GM18873 (cell line): ENCODE results near the gene TMEM95.
"Not testable (repeated sequence)": the region's sequence is repeated elsewhere in the genome, so short reads cannot be mapped to it uniquely, and the experiment has no call there.

Experiments
- ATAC-seq: cut with Tn5 transposase; IDR thresholded peaks from one replicate; pipeline ENCODE4 v1.9.1; 2021; ENCODE audit warnings: mild to moderate bottlenecking, moderate library complexity, moderate number of reproducible peaks; ENCODE audit not compliant: unreplicated experiment, low FRiP score

TMEM95 gene

DNA sequence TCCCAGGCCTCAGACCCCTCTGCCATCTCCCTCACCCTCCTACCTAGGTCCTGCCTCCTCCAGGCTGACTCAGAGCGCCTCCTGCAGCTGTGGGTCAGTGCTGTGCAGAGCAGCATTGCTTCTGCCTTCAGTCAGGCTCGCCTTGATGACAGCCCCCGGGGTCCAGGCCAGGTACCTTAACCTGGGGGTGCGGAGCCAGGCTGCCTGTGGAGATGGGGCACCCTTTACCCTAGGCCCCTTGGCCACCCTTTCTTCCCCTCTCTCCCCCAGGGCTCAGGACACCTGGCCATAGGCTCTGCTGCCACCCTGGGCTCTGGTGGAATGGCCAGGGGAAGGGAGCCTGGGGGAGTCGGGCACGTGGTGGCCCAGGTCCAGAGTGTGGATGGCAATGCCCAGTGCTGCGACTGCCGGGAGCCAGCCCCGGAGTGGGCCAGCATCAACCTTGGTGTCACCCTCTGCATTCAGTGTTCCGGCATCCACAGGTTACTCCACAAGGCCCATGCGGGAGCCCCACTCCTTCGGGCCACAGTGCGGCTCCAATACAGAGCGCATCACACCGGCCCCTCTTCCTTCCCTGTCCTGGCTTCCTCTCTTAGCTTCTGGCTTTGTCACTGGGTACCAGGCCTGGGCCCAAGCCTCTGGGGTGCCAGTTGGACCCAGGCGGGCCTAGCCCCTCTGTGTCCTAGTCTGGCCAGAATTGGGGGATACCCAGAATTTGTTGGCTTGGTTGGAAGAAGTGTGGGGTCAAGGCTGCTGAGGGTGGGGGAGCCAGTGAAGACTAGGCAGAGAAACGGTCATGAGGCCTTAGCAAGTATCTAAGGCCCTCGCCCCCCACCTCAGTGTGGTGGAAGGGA is 8.0 kb upstream of the TMEM95 start:
- no peak for ATAC-seq

DNA sequence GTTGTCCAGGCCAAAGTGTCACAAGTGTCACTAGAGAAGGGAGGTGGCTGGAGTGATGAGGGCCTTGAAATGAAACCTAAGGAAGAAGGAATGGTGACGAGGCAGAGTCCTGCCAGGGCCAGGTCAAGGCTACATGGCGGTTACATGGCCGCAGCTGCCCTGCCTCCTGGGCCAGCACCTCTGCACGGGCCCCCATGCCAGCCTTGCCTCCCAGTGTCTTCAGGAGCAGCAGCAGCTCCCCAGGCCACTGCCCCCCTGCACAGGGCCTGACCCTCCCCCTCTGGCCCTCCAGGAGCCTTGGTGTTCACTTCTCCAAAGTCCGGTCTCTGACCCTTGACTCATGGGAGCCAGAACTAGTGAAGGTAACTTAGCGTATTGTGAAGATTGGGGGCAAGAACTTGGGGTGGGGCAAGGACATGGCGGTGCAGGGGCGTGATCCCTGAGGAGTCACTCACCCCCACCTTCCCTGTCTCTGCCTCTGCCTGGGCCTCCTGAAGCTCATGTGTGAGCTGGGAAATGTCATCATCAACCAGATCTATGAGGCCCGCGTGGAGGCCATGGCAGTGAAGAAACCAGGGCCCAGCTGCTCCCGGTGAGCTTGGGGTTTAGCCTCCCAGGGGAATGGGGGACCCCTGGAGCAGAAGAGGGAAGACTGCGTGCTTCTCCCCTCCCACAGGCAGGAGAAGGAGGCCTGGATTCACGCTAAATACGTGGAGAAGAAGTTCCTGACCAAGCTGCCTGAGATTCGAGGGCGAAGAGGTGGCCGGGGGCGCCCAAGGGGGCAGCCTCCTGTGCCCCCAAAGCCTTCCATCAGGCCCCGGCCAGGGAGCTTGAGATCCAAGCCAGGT is 7.1 kb upstream of the TMEM95 start:
- ATAC-seq, result no peak

DNA sequence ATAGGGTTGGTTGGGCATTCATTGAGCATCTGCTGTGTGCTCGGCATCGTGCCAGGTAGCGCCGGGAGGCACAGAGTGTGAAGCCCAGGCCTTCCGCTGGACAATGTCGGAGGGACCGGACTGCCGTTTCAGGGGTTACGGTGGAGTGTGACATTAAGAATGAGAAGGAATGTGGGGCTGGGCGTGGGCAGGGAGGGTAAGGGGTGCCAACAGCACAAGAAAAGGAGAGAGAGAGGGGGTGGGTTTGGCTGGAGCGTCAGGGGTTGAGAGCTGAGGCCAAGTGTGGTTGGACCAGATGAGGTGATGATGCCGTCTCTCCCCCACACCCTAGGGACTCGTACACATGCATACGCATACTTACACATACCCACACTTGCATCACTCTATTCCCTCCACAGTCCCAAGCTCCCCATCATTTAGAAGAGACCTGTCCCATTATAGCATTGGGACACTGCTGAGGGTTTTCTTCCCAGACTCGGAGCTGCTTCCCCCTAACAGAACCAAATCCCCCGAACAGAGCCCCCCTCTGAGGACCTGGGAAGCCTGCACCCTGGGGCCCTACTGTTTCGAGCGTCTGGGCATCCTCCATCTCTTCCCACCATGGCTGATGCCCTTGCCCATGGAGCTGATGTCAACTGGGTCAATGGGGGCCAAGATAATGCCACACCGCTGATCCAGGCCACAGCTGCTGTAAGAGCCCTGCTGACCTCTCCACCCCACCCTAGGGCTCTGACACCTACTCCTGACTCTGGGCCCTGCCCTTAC is 6.3 kb upstream of the TMEM95 start:
- ATAC-seq, result no peak

DNA sequence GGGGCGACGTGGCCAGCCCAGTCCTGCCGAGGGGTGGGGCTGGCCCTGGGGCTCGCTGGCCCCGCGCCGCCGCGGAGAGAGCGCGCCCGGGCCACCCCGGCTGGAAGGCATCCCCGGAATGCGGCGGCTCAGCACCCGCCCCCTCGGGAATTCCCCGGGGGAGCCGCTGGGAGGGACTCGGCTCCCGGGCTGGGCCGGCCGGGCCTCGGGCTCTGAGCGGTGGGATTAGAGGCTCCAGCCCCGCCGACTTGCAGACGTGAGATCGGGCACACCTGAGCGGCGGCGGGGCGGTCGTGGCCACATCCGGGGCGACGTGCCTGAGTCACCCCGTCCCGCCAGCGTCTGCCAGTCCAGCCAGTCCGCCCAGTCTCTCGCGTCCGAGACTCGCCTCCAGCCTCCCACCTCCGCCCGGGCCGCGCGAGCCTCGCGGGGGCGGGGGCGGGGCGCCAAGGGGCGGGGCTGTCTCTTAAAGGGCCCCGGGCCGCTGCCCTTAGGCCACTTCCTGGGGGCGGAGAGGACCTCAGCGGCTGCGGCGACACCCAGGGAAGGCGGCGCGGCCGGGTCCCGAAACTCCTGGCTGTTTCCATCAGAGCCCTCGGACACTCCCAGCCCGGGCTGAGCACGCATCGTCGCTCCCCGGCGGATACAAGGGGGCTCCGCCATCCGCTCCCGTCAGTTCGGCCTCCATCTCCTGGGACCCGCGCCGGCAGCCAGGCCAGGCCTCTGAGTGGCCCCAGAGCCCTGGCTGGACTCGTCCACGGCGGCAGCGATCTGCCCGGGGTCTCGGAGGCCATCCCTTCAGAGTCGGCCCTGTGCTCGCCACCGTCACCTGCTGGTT is 3.1 kb upstream of the TMEM95 start, which contains the start of gene KCTD11:
TSS of gene KCTD11 (plus strand) at position 498 of the 838 bp plus-strand sequence.
- ATAC-seq, result peak; percentile 50

DNA sequence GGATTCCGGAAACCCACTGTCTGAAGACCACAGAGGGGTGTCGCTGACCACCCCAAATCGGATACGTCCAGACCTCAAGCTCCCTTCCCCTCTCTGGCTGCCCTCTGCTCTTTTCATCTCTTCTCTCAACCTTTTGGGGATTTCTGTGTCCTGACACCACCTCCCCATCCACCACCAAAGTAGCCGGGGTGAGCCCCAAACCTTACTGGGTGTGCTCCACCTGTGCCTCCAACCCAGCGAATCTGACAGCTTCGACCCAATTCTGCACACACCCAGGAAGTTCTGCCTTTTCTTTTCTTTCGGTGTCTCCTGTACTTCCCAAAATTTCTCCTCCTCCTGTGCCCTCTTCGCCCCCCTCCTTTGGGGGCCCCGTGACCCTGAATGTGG is 2.5 kb upstream of the TMEM95 start:
- ATAC-seq, result no peak

DNA sequence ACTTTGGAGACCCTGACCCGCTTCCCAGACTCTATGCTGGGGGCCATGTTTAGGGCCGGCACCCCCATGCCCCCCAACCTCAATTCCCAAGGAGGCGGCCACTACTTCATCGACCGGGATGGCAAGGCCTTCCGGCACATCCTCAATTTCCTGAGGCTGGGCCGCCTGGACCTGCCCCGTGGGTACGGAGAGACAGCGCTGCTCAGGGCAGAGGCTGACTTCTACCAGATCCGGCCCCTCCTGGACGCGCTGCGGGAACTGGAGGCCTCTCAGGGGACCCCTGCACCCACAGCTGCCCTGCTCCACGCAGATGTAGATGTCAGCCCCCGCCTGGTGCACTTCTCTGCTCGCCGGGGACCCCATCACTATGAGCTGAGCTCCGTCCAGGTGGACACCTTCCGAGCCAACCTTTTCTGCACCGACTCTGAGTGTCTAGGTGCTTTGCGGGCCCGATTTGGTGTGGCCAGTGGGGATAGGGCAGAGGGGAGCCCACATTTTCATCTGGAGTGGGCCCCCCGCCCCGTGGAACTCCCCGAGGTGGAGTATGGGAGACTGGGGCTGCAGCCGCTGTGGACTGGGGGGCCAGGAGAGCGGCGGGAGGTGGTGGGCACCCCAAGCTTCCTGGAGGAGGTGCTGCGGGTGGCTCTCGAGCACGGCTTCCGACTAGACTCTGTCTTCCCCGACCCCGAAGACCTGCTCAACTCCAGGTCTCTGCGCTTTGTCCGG is 1.9 kb upstream of the TMEM95 start:
- ATAC-seq, result no peak

DNA sequence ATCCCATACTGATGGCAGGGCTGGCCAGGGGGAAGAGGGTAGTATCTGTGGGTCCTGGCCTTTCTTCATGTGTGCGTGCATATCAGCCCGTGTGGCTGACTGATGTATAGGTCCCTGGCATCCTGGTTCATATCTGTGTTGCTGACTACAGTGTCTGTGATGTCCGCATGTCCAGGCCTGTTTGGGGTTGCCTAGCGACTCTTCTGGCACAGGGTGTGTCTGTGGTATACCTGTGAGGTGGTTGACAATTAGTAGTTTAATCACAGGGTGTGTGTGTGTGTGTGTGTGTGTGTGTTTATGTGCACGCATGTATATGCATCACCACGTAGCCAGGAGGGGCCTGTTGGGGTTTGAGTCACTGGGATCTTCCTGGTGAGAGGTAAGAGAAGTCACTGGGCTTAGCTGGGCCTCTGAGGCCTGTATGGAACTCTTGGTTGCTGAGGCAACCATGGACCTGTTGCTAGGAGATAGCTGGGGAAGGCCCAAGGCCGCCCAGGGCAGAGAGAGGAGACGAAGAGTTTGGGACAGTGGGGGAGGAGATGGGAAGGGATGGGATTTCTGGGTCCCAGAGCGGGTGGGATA is 603 bp upstream of the TMEM95 start:
- ATAC-seq, result no peak

DNA sequence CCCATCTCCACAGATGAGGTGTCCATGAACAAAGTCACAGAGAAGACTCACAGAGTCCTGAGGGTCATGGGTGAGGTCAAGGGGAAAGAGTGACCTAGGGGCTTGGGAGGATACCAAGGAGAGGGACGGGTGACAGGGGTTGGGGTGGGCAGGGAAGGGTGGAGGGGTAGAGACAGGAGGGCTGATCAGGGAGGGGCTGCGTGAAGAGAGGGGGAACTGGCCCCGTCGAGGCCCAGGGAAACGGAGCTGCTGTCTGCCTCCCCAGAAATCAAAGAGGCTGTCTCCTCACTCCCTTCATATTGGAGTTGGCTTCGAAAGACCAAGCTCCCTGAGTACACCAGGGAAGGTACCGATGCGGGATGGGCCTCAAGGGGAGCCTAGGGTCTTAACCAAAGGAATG is 617 bp downstream of the TMEM95 start:
- ATAC-seq, result no peak

DNA sequence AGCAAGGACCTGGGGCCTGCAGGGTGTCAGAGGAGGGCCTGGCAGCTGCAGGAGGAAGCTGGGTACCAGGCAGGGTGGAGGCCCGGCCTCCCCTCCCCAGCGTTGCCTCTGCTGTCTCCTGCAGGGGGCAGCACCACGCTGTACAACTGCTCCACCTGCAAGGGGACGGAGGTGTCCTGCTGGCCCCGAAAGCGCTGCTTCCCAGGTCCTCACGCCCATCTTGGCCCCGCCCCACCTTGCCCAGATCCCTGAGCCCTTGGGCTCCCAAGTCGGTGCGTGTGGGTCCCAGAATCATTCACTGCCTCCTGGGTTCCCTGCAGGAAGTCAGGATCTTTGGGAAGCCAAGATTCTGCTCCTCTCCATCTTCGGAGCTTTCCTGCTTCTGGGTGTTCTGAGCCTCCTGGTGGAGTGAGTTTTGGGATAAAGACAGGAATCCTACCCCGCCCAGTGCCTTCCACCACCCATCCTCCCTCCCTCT is 1.2 kb downstream of the TMEM95 start:
- ATAC-seq, result no peak

DNA sequence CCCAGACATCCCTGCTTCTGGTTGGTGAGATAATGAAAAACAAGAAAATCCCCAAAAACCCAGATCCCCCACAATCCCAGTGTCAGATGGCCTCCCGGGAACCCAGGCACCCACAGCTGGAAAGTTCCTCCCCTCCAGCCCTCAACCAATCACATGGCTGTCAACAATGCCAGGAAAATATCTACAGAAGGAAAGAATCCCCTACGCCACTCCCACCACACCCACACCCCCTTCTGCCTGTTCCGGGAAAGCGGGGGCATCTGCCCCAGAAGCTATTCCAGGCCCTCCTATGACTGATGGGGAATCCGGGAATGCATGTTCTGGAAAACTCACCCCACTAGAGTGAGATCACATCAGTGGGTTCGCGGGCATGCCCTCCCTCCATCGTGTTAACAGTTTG is 1.8 kb downstream of the TMEM95 start:
- ATAC-seq, result no peak

DNA sequence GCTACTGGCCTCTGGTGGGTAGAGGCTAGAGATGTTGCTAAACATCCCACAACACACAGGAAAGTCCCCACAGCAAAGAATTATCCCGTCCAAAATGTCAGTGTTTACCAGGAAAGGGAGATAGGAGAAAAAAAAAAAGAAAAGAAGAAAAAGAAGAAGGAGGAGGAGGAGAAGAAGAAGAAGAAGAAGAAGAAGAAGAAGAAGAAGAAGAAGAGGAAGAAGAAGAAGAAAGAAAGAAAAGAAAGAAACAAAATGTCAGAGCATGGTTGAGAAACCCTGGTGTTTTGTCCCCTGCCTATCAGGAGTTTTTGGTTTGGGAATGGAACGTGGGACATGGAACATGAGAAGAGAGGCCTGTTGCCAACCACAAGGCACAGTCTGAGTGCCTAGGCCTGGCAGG is 2.4 kb downstream of the TMEM95 start:
- no peak for ATAC-seq

DNA sequence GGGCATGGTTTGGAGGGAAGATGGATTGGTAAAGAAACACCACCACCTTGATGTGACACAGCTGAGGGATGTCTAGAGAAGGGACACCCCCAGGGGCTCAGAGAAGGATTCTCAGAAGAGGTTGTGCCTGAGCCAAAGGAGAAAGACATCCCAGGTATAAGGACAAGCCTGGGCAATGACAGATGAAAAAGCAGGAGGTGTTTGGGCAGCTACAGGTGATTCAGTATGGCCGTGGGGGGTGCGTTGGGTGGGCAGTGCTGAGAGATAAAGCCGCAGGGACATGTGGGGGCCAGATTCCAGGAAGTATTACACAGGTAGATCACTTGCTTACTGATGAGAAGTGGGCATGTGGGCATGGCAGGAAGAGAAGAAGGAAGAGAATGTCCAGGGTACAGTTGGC is 7.0 kb downstream of the TMEM95 start:
- no peak for ATAC-seq

DNA sequence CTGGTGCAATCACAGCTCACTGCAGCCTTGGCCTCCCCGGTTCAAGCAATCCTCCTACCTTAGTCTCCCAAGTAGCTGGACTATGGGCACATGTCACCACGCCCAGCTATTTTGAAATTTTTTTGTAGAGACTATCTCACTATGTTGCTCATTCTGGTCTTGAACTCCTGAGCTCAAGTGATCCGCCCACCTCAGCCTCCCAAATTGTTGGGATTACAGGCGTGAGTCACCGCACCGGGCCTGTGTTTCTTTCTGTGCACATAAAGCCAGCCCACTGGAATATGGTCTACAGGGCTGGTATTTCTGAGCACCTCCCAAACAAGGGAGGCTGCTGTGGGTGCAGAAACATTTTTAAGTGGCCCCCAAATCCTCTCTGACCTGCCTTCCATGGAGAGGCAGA is 8.4 kb downstream of the TMEM95 start:
- no peak for ATAC-seq

DNA sequence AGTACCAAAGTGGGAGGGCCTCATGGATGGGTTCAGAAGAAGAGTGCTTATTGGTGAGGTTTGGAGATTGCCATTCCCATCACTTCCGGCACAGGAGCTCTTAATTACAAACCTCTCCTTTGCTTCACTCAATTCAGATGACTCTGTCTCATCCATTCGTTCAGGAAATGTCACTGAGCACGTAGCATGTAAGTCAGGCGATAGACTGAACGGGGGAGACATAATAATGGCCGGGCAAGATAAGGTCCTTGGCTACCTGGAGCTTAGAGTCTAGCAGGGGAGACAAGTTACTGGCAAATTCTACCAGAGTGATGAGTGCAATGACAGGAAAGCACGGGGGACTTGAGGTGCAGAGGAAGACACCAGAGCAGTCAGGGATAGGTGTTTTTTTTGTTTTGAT is 11.0 kb downstream of the TMEM95 start:
- ATAC-seq, result not testable (repeated sequence)

DNA sequence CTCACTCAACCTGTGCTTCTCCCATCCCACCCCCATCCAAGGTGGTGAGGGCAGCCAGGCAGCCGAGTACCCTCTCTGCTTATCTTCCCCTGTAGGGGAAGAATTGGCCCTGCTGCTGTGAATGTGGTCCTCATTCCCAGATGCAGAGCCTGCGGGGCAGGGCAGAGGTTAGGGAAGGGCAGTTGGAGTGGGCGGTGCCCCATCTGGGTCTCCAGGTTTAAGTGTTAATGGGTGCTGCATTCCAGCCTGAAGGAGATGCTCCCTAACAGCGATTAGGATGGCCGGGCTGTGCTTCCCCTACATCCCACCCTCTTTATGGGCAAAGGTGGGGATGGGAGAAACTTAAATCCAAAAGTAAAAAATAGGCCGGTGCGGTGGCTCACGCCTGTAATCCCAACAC is 12.1 kb downstream of the TMEM95 start:
- ATAC-seq, result no peak

DNA sequence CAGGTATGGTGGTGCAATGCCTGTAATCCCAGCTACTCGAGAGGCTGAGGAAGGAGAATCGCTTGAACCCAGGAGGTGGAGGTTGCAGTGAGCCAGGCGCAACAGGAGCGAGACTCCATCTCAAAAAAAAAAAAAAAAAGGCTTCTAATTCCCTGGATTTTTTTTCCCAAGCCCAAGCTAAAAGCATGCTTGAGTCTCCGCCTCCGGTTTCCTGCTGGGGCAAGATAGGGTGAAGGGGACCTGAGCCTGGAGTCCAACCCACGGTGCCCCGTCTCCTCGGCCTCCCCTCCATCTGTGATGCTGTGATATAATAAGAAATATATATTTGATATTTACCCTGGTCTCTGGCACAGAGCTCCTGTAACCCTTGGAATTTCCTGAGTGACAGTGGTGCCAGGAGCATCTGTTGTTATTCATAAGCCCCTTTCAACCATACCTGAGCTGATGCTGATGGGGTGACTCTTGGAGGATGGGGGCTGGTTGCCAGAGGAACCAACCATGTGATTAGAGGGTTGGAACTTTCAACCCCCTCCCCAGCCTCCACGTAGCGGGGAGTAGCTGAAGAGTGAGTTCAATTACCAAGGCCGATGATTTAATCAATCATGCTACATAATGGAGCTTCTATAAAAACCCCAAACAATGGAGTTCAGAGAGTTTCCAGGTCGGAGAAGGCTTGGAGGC is 13.1 kb downstream of the TMEM95 start:
- ATAC-seq, result no peak

DNA sequence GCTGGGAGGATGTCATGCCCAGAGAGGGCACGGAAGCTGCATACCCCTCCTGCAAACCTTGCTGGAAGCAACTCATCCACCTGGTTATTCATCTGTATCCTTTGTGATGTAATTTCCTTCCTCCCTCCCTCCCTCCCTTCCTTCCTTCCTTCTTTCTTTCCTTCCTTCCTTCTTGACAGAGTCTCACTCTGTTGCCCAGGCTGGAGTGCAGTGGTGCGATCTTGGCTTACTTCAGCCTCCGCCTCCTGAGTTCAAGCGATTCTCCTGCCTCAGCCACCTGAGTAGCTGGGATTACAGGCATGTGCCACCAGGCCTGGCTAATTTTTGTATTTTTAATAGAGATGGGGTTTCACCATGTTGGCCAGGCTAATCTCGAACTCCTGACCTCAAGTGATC is 13.6 kb downstream of the TMEM95 start:
- ATAC-seq, result not testable (repeated sequence)

DNA sequence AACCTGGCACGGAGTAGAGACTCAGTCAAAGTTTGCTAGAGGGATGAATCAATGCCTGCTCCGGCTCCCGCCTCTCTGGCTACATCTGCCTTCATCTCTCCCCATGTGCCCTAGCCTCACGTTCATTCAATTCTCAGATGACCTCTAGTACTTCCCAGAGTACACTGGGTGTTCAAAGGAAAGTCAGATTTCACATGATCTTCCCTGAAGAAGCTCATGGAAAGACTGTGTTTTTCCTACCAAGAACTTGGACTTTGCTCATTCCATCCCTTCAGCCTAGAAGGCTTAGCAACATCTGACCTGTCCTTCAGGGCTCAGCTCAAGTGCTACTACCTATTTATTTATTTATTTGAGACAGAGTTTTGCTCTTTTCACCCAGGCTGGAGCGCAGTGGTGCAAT is 14.9 kb downstream of the TMEM95 start:
- ATAC-seq, result no peak
